ENCODE data around the gene PHPT1.
"Not testable (repeated sequence)": the region's sequence is repeated elsewhere in the genome, so short reads cannot be mapped to it uniquely, and the experiment has no call there.

The PHPT1 gene

GRCh38 chr9:136857581-136858412 lies 8.6 kb downstream of the PHPT1 start:
- in situ Hi-C loops (cut with HindIII; ENCODE audit: low sequenced_read_pairs) = no loop called here

DNA sequence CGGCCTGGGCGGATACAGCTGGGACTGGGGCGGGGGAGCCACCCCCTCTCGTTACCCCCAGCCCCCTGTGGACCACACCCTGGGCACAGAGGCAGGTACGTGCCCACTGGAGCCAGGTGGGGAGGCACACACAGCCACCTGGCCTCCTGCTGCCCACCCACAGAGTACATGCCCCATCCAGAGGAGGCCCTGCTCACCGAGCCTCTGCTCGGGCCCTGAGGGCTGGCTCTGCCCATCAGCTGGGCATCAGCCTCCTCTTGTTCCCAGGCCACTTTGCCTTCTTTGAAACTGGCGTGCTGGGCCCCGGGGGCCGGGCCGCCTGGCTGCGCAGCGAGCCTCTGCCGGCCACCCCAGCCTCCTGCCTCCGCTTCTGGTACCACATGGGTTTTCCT lies 9.2 kb downstream of the PHPT1 start:
- in situ Hi-C loops (cut with HindIII; ENCODE audit: low sequenced_read_pairs) = no loop called here

DNA sequence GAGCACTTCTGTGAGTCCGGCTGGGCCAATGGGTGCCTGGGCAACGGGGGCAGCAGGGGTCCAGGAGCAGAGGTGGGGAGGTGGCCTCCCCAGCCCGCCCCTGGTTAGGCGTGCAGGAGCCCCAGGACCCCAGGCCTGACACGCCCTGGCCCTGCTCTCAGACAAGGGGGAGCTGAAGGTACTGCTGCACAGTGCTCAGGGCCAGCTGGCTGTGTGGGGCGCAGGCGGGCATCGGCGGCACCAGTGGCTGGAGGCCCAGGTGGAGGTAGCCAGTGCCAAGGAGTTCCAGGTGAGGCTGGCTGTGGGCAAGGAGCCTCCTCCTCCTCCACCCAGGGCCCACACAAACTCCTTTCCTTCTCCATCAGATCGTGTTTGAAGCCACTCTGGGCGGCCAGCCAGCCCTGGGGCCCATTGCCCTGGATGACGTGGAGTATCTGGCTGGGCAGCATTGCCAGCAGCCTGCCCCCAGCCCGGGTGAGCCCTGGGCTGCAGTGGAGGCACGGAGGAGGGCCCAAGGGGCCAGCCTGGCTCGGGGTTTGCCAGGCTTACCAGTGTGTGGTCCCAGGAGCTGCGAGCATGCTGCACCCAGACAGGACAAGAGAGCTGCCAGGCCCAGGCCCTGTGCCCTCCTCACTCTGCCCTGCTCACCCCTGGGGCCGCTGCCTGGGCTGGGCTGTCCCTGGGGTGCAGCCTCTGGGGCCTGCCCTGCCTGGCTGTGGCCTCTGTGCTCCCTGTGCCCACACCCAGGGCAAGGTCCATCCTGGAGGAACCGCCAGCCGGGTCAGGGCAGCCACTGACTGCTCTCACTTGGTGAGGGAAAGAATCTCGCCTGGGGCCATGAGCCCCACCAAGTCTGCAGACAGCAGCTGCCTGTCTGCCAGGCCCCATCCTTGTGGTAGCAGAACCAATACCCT lies 9.9 kb downstream of the PHPT1 start:
- in situ Hi-C loops (cut with HindIII; ENCODE audit: low sequenced_read_pairs) = no loop called here

DNA sequence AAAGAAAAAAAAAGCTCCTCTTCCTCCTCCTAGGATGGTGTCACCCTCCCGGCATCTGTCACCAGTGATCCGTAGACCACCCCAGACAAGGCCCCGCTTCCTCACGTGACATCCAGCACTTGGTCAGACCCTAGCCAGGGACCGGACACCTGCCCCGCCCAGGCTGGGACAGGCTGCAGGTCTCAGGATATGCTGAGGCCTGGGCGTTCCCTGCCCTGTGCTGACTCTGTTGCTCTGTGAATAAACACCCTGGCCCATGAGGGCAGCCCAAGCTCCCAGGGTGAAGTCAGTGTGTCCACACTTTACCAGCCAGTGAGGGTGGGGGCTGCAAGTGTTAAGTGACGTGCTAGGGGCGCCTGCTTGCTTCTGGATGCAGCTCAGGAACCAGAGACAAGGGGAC lies 11.3 kb downstream of the PHPT1 start:
- in situ Hi-C loops (cut with HindIII; ENCODE audit: low sequenced_read_pairs) = no loop called here

DNA sequence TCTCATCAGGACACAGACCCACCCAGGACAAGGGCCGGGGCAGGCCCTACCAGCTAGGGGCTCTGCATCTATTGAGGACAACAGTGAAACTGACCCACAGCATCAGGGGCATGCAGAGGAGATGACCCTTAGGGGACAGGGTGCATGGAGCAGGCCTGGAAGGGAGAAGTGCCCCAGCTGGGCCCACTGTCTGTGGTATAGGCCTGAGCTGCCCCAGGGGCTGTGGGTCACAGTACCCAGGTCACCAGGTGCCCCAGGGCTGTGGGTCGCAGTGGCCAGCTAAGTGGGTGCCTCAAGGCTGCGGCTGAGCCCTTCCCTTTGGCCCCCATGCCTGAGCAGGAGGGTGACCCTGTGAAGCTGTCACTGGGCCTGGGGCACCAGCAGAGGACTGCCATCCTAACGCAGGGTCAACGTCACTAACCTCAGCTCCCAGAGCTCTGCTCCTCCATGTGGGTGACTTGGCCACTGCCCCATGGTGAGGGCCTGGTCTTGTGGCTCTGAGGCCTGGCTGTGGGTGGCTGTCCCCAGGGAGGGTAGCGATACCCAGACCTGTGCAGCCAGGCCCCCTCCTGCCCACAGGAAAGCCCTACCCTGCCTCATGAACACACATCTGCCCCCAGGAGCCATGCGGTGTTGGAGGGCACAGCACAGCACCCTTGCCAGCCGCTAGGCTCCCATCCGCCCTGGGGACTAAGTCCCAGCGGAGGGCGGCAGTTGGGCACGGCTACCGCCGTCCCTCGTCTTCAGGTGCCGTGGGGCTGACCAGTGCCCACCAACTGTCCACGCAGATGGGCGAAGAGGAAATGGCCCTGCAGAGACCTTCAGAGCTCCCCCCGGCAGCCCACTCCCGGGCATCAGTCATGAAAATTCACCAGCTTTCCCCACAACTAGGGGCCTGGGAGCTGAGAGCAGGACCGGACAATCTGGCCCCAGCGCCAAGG lies 12.0 kb downstream of the PHPT1 start:
- in situ Hi-C loops (cut with HindIII; ENCODE audit: low sequenced_read_pairs) = no loop called here

DNA sequence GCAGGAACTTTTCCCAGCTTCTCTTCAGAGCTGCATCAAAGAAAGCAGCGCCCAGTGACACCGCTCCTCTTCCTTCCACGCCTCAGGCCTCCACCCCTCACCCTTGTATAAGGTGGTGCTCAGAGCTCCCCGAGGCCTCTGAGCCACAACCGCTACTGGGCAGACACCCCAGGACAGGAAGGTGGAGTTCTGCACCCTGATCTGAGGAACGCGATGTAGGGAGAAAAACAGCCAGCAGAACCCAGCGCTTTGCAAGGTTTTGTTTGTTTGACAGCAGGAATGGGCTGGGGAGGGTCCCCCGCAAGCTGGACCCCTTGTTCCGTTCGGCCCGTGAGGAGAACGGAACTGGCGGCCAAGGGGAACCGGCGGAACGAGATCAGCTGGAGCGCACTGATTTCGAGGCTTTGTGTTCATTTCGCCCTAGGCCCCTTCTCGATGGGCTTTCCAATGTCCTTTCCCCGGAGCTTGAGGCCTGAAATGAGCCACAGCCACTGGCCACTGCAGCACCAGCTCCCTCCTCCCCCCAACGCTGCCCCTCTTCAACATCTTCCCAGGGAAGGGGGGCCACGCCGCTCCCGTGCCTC lies 12.8 kb downstream of the PHPT1 start:
- in situ Hi-C loops (cut with HindIII; ENCODE audit: low sequenced_read_pairs) = no loop called here

- in situ Hi-C loops (cut with HindIII; ENCODE audit: low sequenced_read_pairs) = no loop called here
Observed at GRCh38 chr9:136862849-136863622, 13.8 kb downstream of the PHPT1 start.

GRCh38 chr9:136863623-136864273 lies 14.5 kb downstream of the PHPT1 start:
- in situ Hi-C loops (cut with HindIII; ENCODE audit: low sequenced_read_pairs) = no loop called here

- in situ Hi-C loops (cut with HindIII; ENCODE audit: low sequenced_read_pairs) = no loop called here
Observed at GRCh38 chr9:136865041-136865767, 16.0 kb downstream of the PHPT1 start.

DNA sequence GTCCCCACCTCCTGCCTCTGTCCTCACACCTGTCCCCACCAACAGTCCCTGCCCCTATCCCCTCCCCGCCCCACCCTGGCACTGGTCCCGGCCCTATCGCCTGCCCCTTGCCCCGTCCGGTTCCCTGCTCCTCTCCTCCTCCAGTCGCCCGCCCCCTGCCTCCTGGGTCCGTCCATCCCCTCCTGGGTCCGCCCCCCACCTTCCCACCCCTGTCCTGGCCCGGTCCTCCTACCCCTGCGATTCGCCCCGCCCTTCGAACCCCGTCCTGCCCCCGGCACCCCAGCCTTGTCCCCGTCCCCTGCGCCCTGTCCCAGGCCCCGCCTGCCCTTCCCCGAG lies 16.5 kb downstream of the PHPT1 start:
- in situ Hi-C loops (cut with HindIII; ENCODE audit: low sequenced_read_pairs) = no loop called here

DNA sequence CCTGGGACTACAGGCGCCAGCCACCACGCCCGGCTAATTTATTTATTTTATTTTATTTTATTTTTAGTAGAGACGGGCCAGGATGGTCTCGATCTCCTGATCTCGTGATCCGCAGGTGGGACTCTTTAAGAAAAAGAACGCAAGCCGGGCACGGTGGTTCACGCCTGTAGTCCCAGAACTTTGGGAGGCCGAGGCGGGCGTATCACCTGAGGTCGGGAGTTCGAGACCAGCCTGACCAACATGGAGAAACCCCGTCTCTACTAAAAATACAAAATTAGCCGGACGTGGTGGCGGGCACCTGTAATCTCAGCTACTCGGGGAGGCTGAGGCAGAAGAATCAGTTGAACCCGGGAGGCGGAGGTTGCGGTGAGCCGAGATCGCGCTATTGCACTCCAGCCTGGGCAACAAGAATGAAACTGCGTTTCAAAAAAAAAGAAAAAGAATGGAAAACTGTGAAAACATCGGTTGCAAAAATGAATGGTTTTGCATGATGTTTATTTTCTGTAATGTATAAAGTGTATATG lies 17.8 kb downstream of the PHPT1 start:
- in situ Hi-C loops (cut with HindIII; ENCODE audit: low sequenced_read_pairs) = not testable (repeated sequence)

- in situ Hi-C loops (cut with HindIII; ENCODE audit: low sequenced_read_pairs) = no loop called here
Observed at GRCh38 chr9:136867480-136867879, 18.3 kb downstream of the PHPT1 start.

DNA sequence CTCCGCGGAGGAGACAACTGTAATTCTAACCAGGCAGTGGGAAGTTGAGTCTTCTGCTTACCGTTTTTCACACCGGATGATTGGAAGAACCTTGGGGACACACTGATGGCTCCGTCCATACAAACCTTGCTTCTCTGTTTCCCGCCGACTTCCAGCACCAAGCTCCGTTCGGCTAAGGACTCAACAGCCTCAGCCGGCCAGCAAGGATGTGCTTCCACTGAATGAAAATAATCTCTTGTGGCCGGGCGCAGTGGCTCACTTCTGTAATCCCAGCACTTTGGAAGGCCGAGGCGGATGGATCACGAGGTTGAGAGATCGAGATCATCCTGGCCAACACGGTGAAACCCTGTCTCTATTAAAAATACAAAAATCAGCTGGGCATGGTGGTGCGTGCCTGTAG lies 18.7 kb downstream of the PHPT1 start:
- in situ Hi-C loops (cut with HindIII; ENCODE audit: low sequenced_read_pairs) = no loop called here

GRCh38 chr9:136868644-136869043 lies 19.4 kb downstream of the PHPT1 start:
- in situ Hi-C loops (cut with HindIII; ENCODE audit: low sequenced_read_pairs) = no loop called here

DNA sequence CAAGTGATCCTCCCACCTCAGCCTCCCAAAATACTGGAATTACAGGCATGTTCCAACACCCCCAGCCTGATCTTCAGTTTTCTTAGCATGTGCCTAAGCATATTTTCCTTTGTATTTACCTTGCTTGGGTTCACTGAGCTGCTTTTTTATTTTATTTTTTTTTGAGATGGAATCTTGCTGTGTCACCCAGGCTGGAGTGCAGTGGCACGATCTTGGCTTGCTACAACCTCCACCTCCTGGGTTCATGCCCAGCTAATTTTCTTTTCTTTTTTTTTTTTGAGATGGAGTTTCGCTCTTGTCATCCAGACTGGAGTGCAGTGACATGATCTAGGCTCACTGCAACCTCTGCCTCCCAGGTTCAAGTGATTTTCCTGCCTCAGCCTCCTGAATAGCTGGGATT lies 20.4 kb downstream of the PHPT1 start:
- in situ Hi-C loops (cut with HindIII; ENCODE audit: low sequenced_read_pairs) = not testable (repeated sequence)

- in situ Hi-C loops (cut with HindIII; ENCODE audit: low sequenced_read_pairs) = no loop called here
Observed at GRCh38 chr9:136875155-136875554, 25.9 kb downstream of the PHPT1 start.

DNA sequence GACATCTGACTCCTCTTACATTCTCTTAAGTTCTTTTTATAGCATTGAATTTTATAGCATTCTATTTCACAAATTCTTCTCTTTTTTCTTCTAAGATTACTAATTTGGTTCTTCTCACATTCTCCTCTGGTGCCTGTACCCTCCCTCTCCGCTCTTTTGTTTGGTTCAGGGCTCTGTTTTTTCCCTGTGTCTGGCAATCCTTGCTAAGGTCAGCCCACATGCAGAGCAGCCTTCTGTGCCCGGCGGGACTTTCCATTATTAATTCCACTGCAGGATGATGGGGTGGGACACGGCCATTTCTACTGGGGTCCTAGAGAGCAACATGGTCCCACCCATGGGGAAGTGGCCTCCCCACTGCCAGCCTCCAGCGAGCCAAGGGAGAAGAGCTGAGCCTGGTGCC lies 27.3 kb downstream of the PHPT1 start:
- in situ Hi-C loops (cut with HindIII; ENCODE audit: low sequenced_read_pairs) = no loop called here

DNA sequence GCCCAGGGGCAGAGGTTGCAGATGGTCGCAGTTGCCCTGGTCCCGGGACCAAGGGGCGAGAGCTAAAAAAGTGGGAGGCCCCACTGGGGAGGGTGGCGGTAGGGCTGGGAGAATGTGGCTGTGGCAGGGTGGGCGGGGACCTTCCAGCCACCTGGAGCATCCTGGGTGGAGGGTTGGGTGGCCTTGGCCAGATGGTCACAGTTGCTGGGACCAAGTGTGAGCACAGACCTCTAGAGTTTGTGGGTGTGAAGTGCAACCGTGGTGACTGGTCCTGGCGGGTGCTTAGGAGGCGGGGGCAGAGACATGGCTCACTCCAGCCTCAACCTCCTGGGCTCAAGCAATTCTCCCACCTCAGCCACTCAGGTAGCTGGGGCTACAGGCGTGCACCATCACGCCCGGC lies 31.4 kb downstream of the PHPT1 start:
- in situ Hi-C loops (cut with HindIII; ENCODE audit: low sequenced_read_pairs) = no loop called here
